MCF 10A (cell line): ENCODE data around the gene SUDS3. TPM values are rescaled to one million over a fixed set of nuclear protein-coding genes. Genes with fewer than 3 reads are reported as not detected.

ENCODE experiments used
- BruUV-seq: library from RNA; stranded (reverse); fragments of 400-500 nt; replicated peaks from 2 replicates; lab custom pipeline; 2021; lab: Mats Ljungman, UMichigan
- CTCF ChIA-PET: fragments of 300-600 bp; sonication (Branson Sonifier 250); formaldehyde crosslinking; extraction: SDS; loops from one replicate; lab custom pipeline; 2021; ENCODE audit warnings: antibody characterized with exemption, inconsistent platforms; lab: Yijun Ruan, JAX
- POLR2A ChIA-PET: fragments of 300-600, 350-650 bp; sonication (Branson Sonifier 250); formaldehyde crosslinking; extraction: SDS; loops from one replicate; lab custom pipeline; 2020; ENCODE audit warnings: antibody characterized with exemption, inconsistent platforms; lab: Yijun Ruan, JAX
- DNase-seq: peaks from one replicate; pipeline ENCODE4 v3.0.0-alpha.2; 2018; ENCODE audit not compliant: unreplicated experiment
- H3K27ac Mint-ChIP-seq: one replicate; pipeline ENCODE4 v1.8.0; 2022; ENCODE audit warnings: mild to moderate bottlenecking, low read depth, mixed read lengths; ENCODE audit not compliant: unreplicated experiment
- H3K27me3 Mint-ChIP-seq: one replicate; pipeline ENCODE4 v1.8.0; 2022; ENCODE audit warnings: mixed read lengths; ENCODE audit not compliant: insufficient read depth, unreplicated experiment
- H3K36me3 Mint-ChIP-seq: one replicate; pipeline ENCODE4 v1.8.0; 2022; ENCODE audit warnings: mild to moderate bottlenecking, moderate library complexity, mixed read lengths; ENCODE audit not compliant: insufficient read depth, unreplicated experiment
- H3K4me1 Mint-ChIP-seq: one replicate; pipeline ENCODE4 v1.8.0; 2022; ENCODE audit warnings: mixed read lengths; ENCODE audit not compliant: insufficient read depth, unreplicated experiment
- H3K4me3 Mint-ChIP-seq: one replicate; pipeline ENCODE4 v1.8.0; 2022; ENCODE audit warnings: mild to moderate bottlenecking, moderate library complexity, mixed read lengths; ENCODE audit not compliant: unreplicated experiment
- H3K9me3 Mint-ChIP-seq: one replicate; pipeline ENCODE4 v1.8.0; 2022; ENCODE audit warnings: mixed read lengths; ENCODE audit not compliant: unreplicated experiment
- intact Hi-C: fragments of 100-400 bp; cut with micrococcal nuclease; formaldehyde crosslinking; loops from 2 replicates; pipeline ENCODE4 v1.14.1; 2022
- total RNA-seq: library from RNA; stranded (reverse); gene quantifications from 2 replicates; pipeline ENCODE4 v1.2.3, GENCODE V29; 2022
- TF ChIP-seq, protein P1 (sequence below): fragments of 200-600 bp; IDR thresholded peaks from one replicate; pipeline ENCODE4 v1.8.0; 2022; ENCODE audit warnings: antibody characterized with exemption, mild to moderate bottlenecking; ENCODE audit not compliant: unreplicated experiment

Gene SUDS3
- total RNA-seq, 1 experiment from 2014 or later = 19.6 TPM

DNA sequence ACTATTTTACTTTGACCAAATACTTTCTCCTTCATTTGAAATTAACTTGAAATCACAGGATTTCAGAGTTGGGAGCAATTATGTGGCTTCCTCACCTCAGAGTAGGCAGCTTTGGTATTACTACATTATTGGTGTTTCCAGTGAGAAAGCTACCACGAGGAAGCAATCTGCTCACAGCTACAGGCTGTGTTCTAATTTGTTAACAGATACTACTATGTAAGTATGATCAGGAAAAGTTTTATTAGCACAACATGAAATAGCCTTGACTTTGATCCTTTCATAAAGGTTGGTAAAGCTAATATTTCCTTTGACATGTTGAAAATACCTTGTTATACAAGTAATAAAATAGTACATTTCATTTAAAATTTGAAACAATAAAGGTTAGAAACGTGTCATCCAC lies 34.3 kb upstream of the SUDS3 start:
- POLR2A ChIA-PET = no interaction called here
- CTCF ChIA-PET = interaction anchor here (1.4 kb wide), 1 partner anchor 34 kb away, joined by 5 read pairs; the partner anchor contains the start of gene SUDS3

DNA sequence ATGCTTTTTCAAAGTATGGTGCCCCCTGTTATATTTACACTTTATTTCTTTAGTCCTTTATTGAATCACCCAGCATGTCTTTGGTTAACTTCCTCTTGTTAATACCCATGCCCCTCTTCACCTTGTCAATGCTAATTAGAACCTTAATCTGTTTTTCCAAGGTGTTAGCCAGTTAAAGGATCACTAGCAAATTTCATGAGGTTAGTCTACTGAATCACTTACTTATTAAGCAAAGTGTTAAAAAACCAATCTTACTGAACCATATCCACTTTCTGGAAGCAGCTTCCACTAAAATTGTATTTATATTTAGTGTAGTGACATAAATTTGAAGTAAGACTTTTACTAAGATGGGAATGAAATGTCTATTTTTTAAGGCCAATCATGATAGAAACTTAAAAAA lies 31.5 kb upstream of the SUDS3 start:
- POLR2A ChIA-PET = interaction anchor here (2.2 kb wide), 1 partner anchor 11 kb away, joined by 11 read pairs; no protein-coding TSS in a partner anchor
- Mint-ChIP-seq H3K27me3 (no peaks in the 10 kb centered on the region), H3K27ac (no peak overlapping the region), H3K9me3 (no peaks in the 10 kb centered on the region), H3K4me3 (no peak overlapping the region), H3K36me3 (no peaks in the 10 kb centered on the region), H3K4me1 (no peaks in the 10 kb centered on the region)
- intact Hi-C loops = no loop called here
- no TSS peak for BruUV-seq
- TF ChIP-seq, protein P1, sequence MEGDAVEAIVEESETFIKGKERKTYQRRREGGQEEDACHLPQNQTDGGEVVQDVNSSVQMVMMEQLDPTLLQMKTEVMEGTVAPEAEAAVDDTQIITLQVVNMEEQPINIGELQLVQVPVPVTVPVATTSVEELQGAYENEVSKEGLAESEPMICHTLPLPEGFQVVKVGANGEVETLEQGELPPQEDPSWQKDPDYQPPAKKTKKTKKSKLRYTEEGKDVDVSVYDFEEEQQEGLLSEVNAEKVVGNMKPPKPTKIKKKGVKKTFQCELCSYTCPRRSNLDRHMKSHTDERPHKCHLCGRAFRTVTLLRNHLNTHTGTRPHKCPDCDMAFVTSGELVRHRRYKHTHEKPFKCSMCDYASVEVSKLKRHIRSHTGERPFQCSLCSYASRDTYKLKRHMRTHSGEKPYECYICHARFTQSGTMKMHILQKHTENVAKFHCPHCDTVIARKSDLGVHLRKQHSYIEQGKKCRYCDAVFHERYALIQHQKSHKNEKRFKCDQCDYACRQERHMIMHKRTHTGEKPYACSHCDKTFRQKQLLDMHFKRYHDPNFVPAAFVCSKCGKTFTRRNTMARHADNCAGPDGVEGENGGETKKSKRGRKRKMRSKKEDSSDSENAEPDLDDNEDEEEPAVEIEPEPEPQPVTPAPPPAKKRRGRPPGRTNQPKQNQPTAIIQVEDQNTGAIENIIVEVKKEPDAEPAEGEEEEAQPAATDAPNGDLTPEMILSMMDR = no peak
- CTCF ChIA-PET = interaction anchor here (0.6 to 1.8 kb wide), 3 partner anchors 33 to 136 kb away, joined by 3 to 6 read pairs (median 3); no protein-coding TSS in a partner anchor
- no peak for DNase-seq

More for the DNA sequence above, 34.3 kb upstream of the SUDS3 start:
- Mint-ChIP-seq H3K4me1 (no peaks in the 10 kb centered on the region), H3K9me3 (no peaks in the 10 kb centered on the region), H3K36me3 (no peaks in the 10 kb centered on the region), H3K4me3 (no peak overlapping the region), H3K27me3 (no peaks in the 10 kb centered on the region), H3K27ac (no peak overlapping the region)
- TF ChIP-seq, protein P1 = no peak
- BruUV-seq = no TSS peak
- intact Hi-C loops = no loop called here
- DNase-seq = no peak

DNA sequence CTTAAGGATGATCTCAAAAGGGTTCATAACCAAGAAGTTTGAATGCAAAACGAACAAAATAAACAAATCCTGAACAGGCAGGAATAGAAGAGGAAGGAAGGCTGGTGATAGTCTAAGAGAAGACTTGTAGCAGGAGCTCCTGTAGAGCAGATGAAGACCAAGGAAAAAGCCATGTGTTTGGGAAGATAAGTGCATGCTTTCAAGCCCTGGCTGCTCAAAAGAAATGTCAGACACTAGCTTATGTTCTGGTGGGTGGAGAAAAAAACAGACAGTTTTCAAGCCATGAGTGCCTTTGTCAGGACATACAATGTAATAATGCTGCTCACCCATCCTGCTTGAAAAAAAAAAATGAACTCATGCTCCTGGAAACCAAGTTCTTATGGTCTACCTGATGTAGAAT lies 31.0 kb upstream of the SUDS3 start:
- TF ChIP-seq, protein P1 = no peak
- Mint-ChIP-seq H3K9me3 (no peaks in the 10 kb centered on the region), H3K27me3 (no peaks in the 10 kb centered on the region), H3K4me1 (no peaks in the 10 kb centered on the region), H3K36me3 (no peaks in the 10 kb centered on the region), H3K4me3 (no peak overlapping the region), H3K27ac (no peak overlapping the region)
- CTCF ChIA-PET = interaction anchor here (0.6 to 1.8 kb wide), 3 partner anchors 32 to 137 kb away, joined by 3 to 6 read pairs (median 3); no protein-coding TSS in a partner anchor
- POLR2A ChIA-PET = interaction anchor here (1.2 to 2.2 kb wide), 2 partner anchors 11 to 39 kb away, joined by 4 to 11 read pairs; no protein-coding TSS in a partner anchor
- no TSS peak for BruUV-seq
- intact Hi-C loops = no loop called here
- no peak for DNase-seq

DNA sequence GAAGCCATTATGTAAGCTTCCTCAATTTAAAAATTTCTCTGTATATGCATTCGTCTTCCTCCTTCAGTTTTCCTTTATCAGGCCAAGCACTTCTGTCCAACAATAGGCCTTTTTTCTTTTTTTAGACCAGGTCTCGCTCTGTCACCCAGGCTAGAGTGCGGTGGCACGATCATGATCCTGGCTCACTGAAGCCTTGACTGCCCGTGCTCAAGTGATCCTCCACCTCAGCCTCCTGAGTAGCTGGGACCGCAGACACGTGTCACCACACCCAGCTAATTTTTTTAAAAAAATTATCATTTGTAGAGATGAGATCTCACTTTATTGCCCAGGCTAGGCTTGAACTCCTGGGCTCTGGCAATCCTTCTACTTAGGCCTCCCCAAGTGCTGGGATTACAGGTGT lies 29.5 kb upstream of the SUDS3 start:
- Mint-ChIP-seq H3K9me3 (no peaks in the 10 kb centered on the region), H3K4me1 (no peaks in the 10 kb centered on the region), H3K36me3 (no peaks in the 10 kb centered on the region), H3K27me3 (no peaks in the 10 kb centered on the region), H3K4me3 (no peak overlapping the region), H3K27ac (no peak overlapping the region)
- ChIA-PET CTCF (interaction anchor here (0.8 to 1.8 kb wide), 6 partner anchors 10 to 165 kb away, joined by 3 to 6 read pairs (median 3); partner anchors contain the start of gene SUDS3), POLR2A (interaction anchor here (1.1 to 2.2 kb wide), 2 partner anchors 9 to 26 kb away, joined by 3 to 11 read pairs; partner anchors contain the start of gene TAOK3)
- no peak for DNase-seq
- no TSS peak for BruUV-seq
- intact Hi-C loops = no loop called here
- TF ChIP-seq, protein P1 = no peak
